Measurements from ENCODE around the gene CALN1.

The CALN1 gene

GRCh38 chr7:72152161-72153131 is 259.7 kb downstream of the CALN1 start:
- TF ChIP-seq CTCF (conservative IDR thresholded peaks at IDR 0.05) (no peak), ZFX (IDR thresholded peaks at IDR 0.05) (no peak)
- H3K27ac ChIP-seq, result peak overlapping the region; percentile 55; the same call in 1 of the 2 replicates

- TF ChIP-seq ZFX (IDR thresholded peaks at IDR 0.05) (no peak), CTCF (conservative IDR thresholded peaks at IDR 0.05) (no peak)
- H3K27ac ChIP-seq, result no peak overlapping the region
These were observed 271.6 kb downstream of the CALN1 start for GRCh38 chr7:72140566-72140965.

- no peak overlapping the region for H3K27ac ChIP-seq
- TF ChIP-seq CTCF (conservative IDR thresholded peaks at IDR 0.05) (no peak), ZFX (IDR thresholded peaks at IDR 0.05) (no peak)
These were observed 285.0 kb downstream of the CALN1 start for GRCh38 chr7:72127136-72127535.

GRCh38 chr7:72123913-72124312 is 288.2 kb downstream of the CALN1 start:
- no peak overlapping the region for H3K27ac ChIP-seq
- TF ChIP-seq ZFX (IDR thresholded peaks at IDR 0.05), result no peak
- TF ChIP-seq CTCF (conservative IDR thresholded peaks at IDR 0.05), result no peak

GRCh38 chr7:72118366-72118765 is 293.8 kb downstream of the CALN1 start:
- TF ChIP-seq CTCF (conservative IDR thresholded peaks at IDR 0.05) (no peak), ZFX (IDR thresholded peaks at IDR 0.05) (no peak)
- no peak overlapping the region for H3K27ac ChIP-seq

GRCh38 chr7:72114129-72114528 is 298.0 kb downstream of the CALN1 start:
- H3K27ac ChIP-seq, result no peak overlapping the region
- TF ChIP-seq ZFX (IDR thresholded peaks at IDR 0.05), result no peak
- no peak for TF ChIP-seq CTCF (conservative IDR thresholded peaks at IDR 0.05)

- H3K27ac ChIP-seq, result no peak overlapping the region
- TF ChIP-seq CTCF (conservative IDR thresholded peaks at IDR 0.05) (no peak), ZFX (IDR thresholded peaks at IDR 0.05) (no peak)
These were observed 299.1 kb downstream of the CALN1 start for GRCh38 chr7:72112992-72113391.
